GM18858 (cell line): Measurements from ENCODE around the gene GRM5.
A peak's percentile ranks its signal among the peaks of the same experiment; 100 is the strongest.

Source experiments
- ATAC-seq: cut with Tn5 transposase; IDR thresholded peaks from one replicate; pipeline ENCODE4 v1.9.1; 2021; ENCODE audit not compliant: unreplicated experiment

The GRM5 gene

DNA sequence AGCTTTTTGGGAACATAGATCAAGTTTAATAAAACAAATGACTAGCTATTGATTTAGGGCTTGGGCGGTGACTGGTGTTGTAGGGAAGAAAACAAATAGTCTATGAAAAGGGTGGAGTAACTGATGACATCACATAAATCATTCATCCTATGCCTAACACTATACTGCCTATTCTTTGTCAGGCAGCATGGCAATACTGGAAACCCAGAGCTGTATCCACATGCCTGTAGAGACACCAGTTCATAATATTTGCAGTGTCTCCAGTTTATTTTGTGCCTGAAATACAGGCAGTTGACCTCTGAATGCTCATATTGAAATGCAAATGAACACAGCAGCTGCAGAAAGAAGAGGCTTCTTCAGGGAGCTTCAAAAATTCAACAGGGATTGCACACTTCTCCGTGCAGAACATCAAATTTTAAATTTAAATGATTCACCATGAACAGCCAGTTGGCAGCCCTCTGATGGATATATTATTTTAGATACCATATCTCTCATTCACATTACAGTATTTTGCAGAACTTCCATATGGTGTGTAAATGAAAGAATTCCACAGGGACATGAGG is 445.1 kb downstream of the GRM5 start:
- ATAC-seq: no peak

DNA sequence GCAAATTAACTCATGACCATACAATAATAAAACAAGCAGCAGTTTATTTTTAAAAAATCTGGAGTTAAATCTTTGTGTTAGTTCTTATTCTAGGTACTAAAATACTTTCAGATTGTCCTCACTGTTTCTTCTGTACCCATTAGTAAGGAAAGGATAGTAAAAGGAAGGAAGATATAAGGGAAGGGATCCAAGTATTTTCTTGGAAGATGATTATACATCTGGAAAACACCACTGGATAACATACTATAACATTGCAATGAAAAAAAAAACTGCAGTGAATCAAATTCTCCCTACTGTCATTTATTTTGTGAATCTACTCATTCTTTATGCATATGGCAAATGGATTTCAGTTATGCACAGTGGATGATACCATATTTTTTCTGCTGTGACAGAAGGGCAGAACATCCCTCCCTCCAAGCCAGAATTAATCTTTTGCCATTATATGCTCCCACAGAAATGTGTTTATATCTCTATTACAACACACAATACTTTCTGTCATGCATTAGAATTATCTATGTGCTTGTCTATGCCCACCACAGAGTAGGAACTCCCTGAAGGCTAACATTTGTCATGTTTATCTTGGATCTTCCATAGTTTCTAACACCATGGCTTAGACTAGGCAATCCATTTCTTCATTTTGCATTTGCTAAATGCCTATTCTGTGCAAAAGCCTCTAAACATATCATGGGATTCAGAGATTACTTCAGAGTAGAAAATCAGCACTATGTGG is 446.0 kb downstream of the GRM5 start:
- no peak for ATAC-seq

DNA sequence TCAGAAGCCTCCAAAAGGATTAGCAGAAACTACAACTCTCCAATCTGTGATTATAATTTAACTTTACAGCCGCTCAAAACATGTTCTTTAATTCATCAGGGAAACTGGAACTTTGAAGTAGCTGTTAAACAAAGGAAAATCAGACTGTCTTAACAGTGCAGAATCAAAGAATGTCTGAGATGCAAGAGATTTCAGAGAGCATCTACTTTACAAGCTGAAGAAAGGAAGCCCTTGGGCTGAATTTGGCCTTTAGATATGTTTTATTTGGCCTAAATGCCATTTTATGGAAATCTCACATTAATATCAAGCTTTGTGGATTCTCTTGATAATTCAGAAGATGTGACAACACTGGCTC is 446.7 kb downstream of the GRM5 start:
- no peak for ATAC-seq

DNA sequence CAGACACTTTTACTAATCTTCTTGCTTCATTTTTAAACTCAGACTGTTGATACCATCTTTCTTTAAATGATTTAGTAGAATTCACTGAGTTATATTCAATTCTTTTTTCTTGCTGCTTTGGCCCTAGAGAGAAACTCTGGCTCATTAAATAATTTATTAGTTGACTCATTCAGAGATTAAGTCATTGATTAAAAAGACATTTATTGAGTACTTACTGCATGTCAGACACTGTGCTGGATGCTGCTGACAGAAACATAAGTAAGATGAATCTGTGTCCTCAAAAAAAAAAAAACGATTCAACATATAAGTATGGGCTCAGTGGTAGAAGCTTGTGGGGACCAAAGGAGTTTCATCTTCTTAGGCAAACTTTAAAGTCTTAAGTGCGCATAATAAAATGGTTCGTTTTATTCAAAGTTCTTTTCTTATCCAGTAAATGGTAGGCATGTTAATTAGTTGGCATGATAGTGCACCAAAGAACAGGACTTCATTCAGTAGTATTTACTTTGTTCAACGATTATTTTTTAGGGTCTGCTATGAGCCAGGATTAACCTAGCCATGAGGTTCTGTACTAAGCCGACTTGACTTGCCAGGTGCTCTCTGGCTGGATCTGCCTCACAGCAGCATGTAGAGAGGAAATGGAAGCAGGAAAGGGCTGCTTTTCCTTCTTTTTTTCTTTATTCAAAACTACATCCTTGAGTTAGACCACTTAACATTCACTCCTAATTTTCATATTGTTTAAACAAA is 447.3 kb downstream of the GRM5 start:
- no peak for ATAC-seq

DNA sequence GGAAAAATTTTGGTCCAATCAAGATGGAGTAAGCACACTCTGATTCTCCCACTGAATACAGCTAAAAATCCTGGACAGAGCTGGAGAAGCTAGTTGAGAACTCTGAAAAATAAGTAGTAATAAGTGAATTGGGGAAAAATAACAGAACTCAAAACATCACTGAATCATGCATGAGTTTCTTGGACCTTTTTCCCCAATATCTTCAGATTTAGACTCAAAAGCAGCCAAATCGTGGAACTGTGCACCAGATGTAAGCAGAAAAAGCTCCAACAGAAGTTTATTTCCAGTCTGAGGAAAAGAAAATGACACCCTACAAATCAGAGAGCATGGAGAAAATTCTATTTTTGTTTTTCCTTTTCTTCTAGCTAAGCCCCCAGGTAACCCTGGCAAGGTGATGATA is 448.6 kb downstream of the GRM5 start:
- ATAC-seq: no peak

DNA sequence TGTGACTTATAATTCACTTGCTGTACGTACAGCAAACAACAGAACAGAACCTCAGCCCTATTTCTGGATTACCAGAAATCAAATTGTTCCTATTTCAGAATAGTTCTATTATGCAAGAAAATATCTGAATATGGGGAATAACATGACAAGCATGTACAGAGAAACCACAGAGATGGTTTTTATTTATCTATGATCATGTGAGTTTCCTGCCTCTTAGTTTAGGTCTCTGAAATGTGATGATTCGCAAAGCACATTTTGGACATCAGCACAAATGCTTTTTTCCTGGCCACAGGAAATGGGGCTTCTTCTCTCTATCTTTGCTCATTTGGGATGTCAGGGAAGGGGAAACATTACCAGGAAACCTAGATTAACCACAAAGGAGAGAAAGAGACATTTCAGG is 461.5 kb downstream of the GRM5 start:
- no peak for ATAC-seq

DNA sequence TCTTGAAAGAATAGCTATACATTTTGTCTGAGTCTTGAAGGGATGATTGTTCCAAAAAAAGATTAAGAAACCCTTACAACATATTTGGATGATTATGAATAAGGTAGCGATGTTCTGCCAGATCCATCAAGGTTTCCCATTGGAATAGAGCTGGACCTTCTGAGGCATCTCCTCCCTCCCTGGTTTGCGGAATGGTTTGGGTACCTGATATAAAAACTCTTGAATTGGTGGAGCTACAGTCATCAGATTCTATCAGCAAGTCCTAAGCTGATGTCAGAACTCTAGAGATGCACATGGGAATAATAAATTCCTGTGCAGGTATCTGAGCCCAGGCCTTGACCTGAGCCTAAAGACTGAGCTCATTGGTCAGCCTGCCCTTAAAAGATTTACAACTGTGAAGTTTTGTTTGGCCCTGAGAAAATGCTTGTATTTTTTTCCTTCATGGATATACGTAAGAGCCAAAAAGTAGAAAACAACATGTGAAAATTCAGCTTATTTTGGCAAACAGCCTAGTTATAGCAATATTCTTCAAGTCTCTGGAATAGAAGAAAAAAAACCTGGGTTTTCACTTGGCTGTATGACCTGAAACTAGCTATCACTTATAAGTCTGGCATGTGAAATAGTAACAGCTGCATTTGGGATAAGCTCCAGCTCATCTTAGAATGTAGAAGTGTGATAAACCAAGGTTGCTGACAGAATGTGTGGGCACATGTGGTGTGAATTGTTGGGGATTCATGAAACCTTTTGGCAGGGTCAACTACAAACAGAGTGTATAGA is 462.5 kb downstream of the GRM5 start:
- no peak for ATAC-seq

DNA sequence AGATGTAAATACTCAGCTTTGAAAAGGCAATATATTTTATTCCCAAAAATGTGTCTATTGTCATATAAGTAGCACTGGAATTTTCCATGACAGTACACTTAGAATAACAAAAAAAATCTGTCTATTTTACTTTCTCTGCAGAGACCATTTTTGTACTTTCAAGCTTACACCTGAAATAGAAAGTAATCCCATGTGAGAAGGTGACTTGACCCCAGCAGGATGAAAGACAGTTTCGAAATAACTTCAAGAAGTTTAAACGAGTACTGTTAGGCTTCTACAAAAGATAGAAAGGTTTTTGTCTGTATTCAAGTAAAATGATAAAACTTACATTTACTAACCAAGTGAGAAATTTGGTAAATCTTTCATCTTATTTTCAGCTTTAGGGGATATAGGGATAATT is 468.4 kb downstream of the GRM5 start:
- ATAC-seq: no peak

DNA sequence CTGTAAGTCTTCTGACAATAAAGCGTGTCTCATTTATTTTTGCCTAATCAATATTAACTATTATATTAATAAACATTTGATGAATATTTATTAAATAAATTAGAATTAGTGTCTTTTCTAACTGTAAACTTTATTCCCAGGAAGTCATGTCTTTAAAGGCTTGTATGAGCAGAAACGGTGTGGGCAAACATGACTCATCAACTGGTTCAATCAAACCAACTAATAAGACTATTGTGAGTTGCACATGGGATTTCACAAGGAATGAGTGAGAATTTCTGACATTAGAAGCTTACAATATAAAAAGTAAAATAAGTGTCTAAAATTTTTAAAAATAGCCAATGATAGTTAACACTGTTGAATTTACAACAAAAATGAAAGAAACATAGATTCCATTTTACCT is 469.0 kb downstream of the GRM5 start:
- ATAC-seq: no peak

DNA sequence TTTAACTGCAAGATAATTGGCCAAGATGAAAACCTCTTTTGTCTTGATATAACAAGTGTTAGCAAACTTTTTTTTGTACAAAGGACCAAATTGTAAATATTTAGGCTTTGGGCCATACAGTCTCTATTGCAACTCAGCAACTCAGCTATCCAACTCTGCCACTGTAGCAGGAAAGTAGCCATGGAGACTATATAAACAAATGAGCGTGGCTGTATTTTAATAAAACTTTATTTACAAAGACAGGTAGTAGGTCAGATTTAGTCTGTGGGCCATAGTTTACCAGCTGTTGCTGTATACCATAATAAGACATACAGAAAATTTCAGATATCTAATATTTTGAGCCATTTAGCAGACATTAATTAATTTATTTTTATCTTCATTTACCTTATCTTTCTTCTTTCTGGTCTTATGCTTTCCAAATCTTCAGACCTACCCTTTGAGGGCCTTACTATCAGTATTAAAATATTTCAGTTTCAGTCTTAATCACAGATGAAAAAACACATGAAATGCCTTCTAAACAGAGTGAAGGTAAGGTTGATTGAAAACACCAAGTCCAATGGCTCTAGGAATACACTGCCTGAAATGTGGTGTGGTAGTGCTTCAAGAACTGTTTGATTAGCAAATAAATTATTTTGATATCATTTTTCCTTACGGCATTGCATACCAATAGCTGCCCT is 471.4 kb downstream of the GRM5 start:
- no peak for ATAC-seq

DNA sequence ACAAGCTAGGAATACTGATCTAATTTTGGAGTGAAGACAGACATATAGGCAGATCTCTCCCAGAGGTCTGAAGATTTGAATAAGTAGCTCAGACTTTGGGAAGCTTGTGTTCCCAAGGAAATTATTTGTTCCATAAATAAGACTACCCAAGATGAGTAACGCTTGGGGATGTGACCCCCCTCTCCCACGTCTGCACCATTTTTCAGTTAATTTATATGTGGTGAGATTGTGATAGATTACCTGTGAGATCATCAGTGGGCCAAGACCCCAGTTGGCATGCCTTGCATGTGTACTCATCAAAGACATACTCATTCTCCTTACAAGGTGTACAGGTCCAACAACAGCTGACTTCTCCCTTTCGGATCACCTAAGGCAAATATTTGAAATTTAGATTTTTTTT is 475.4 kb downstream of the GRM5 start:
- no peak for ATAC-seq

DNA sequence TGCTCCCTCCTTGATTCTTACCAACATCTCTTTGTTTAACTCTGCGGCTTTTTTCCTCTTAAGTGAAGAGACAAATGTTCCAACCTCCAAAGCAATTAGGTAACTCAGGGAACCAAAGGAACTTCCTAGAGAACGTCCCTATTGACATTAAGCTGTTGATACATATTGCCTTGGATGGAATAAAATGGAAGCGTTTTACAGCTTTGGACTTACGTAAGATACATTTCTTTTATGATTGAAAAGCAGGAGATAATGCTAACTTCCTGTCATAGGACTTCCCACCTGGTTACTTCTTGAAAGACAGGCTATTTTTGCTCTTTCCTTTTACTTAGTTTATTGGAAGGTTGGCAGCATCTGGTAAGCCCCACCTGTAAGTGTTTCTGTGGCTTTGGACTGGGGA is 482.5 kb downstream of the GRM5 start:
- no peak for ATAC-seq

DNA sequence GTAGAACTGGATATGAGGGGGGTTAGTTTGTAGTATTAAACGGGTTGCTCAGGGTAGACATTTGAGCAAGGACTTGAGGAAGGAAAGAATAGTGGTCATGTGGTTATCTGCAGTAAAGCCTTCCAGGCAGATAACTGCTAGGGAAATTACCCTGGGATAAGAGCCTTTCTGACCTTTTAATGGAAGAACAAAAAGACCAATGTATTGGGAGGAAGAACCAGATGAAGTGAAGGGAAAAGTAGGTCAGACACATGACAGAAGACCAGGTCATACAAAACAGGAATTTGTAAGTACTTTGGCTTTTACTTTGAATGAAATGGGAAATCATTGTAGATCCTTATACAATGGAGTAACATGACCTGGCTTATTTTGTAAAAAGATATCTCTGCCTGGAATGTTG is 486.3 kb downstream of the GRM5 start:
- ATAC-seq: no peak

DNA sequence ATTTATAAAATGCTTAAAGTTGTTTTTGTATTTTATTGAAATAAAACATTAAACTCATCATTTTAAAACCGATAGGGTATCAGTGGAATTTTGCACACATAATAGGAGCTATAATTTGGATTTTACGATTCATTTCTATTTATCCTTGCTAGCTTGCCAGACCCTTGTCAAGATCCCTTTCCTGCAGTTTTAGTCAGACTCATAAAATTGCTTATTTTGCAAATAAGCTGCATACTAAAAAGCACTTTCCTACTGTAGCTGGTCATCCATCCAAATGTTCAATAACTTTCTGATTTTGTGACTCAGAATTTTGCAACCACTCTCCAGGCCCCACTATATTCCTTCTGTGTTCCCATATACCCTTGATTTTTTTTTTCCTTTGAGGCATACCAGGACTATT is 489.0 kb downstream of the GRM5 start:
- no peak for ATAC-seq

DNA sequence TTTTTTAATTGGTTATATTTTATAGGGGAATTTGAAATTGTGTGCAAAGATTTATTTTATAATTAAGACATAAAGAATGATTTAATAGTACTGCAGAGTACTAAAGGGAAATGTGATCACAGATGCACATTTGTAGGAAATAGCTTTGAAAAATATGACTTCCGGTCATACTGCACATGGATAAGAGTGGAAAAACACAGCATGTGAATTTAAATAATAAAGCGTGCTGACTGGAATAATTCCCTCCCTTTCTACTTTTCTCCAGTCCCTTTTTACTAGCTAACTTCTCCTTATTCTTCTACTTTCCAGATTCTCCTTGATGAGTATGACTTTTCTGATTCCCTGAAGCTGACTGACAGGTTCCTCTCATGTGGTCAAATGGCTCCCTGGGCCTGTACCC is 489.9 kb downstream of the GRM5 start:
- no peak for ATAC-seq

DNA sequence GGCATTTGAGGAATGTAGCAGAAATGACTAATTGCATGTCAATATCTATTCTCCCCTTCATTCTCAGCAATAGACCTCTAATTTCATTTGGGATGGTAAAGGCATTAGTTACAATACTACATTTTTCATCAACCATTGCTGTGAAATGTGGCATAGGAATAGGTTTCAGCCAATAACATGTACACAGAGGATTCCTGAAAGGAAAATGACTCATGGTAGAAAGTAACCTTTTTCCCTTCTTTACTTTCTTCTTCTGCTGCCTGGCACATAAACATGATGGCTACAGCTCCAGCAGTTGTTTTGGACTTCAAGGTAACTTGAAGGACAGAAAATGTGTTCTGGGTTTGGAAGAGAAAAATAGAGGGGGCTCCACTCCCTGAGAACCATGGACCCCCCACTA is 496.4 kb downstream of the GRM5 start:
- no peak for ATAC-seq

DNA sequence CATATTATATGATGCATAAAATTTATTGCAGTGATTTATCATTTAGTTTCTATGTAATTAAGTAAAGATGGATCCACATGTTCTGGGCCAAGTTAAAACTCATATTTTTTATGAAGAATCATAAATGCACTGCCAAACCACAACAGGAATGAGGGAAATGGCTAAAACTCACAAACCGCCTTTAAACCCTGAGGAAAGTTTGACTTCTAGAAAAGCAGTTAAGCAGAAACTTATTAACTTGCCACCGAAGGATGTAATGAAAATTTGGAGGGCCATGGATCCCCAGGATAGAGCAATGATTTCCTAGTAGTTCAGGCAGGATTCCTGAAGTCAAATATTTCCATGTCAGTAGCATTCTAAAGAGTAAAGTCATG is 510.0 kb downstream of the GRM5 start:
- ATAC-seq: no peak

DNA sequence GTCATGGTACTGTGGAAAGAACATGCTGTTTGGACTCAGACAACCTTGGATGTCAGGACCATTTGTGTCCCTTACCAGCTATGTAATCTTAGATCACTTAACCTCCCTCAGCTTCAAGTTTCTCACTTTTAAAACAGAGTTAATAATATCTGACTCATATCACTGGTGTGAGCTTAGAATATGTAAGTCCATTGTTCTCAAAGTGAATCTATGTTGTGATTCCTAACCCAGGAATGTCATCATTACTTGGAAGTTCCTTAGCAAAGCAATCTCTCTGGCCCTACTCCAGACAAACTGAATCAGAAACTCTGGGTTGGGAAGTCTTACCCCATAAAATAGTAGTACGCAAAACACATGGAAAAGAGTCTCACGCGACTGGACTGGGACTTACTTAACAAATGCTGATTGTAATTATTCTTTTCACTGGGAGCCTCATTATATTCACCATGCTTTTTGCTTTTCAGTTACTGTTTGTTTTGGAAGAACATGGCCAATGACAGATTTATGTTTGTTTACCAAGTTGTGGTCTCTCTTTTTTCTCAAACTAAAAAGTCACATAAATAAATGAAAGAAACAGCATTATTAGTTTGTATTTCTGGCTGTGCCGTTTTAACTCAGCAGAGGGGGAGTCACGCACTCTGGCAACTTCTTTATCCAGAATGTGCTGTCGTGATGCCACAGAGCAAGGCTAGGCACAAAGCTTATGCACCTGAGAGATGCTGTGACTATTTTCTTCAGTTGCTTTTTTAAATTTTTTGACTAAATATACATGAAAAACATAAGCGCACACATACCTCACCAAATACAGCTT is 510.6 kb downstream of the GRM5 start:
- no peak for ATAC-seq

DNA sequence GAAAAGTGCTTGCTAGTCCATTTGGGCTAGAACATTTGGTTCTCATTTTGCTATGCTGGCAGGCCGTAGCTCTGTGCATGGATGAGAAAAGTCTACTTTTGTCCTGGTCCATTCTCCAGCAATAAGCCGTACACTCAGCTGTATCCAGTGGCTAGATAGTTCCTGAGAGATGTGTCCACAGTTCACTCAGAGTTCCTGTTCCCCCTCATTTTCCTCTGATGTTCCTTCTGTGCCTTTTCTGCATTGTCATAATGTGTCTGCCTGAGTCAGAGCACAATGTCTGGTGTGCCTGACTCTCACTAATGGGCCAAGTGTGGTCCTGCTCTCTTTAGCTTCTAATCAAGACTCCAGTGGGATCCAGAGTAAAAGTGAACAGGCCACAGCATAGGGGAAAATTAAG is 512.6 kb downstream of the GRM5 start:
- no peak for ATAC-seq

DNA sequence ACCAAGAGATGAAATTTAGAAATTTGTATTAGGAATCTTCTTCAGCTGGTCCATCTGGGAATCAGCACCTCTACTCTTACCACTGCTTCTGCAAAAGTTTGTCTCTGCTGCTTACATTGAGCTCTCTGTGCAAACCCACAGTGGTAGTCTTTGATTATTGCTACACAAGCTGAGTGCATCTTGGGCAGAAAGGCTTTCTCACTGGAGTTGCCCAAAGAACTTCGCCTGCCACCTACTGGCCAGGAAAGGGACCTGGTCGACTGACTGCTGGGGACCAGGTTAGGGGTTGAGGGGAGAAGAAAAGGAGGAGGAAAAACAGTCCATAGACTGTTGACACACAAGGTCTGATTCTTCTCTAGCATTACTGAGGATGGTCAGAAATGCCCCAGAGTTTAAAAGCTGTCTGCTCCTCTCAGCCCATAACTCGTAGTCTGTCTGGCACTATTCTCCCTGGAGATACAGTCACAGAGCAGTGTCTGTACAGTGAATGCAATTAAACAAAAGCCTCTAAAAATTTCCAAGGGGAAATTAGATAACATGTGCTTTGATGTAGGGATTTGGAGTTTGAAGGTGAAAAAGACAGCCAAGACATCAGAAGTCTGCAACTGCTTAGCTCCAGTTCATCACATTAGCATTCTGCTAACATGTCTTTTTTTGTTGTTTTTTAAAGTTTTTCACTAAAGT is 513.3 kb downstream of the GRM5 start:
- ATAC-seq: peak; percentile 93
